ENCODE measurements around the gene SWAP70.

Gene SWAP70

DNA sequence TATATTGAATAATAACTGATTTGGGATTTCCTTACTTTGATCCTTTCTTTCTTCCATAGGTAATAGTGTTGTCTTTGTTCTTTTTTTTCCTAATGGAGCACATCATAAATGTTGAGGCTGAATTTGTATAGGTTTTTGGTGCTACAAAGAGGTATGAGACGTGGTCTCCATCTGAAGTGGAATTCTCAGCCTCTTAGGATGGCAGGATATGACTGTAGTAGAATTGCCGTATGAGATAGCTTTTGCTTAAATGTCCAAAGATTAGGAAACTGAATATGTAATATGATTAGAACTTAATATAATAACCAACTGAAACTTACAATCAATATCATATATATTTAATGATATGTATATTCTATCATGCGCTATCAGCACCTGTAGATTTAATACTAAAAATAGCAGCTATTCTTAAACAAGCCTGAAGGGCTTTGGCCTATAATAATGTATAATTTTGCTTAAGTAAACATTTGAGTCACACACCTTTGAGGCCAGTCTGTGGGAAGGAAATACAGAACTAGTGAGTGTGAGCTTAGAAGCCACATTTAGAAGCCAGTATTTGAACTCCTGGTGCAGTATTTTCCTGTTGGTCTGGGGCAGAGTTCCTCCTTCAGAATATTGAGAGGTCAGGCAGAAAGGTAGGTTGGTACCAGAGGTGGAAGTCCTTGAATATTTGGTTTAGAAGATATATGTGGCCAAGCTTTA is 62.6 kb downstream of the SWAP70 start:
- Histone ChIP-seq H3K27me3 (replicated peaks) (no peaks in the 10 kb centered on the region), H3K27ac (peak overlapping the region; percentile 58), H3K4me3 (ENCODE audit: low read depth, low read length) (no peak overlapping the region), H3K36me3 (replicated peaks) (peaks cover 14% of the 10 kb centered on the region)
- TF ChIP-seq, protein P1, sequence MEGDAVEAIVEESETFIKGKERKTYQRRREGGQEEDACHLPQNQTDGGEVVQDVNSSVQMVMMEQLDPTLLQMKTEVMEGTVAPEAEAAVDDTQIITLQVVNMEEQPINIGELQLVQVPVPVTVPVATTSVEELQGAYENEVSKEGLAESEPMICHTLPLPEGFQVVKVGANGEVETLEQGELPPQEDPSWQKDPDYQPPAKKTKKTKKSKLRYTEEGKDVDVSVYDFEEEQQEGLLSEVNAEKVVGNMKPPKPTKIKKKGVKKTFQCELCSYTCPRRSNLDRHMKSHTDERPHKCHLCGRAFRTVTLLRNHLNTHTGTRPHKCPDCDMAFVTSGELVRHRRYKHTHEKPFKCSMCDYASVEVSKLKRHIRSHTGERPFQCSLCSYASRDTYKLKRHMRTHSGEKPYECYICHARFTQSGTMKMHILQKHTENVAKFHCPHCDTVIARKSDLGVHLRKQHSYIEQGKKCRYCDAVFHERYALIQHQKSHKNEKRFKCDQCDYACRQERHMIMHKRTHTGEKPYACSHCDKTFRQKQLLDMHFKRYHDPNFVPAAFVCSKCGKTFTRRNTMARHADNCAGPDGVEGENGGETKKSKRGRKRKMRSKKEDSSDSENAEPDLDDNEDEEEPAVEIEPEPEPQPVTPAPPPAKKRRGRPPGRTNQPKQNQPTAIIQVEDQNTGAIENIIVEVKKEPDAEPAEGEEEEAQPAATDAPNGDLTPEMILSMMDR (IDR thresholded peaks at IDR 0.05; ENCODE audit: low read depth, low read length, missing control alignments), result no peak
- peak; percentile 68 for DNase-seq
- in situ Hi-C loops (cut with HindIII; ENCODE audit: low pct_ligation_motif_present, low sequenced_read_pairs), result no loop called here

DNA sequence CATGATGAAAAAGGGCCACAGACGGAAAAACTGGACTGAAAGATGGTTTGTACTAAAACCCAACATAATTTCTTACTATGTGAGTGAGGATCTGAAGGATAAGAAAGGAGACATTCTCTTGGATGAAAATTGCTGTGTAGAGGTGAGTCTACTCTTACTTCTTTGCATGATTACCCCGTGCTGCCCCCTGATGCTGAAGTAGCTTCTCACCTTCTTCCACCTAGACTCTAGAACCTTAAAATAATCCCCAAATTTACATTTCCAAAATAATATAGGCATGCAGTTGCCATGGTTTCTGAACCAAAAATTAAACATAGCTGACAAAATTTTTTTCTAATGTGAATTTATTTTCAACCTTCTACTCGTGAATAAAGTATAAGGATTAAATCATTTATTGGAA is 64.2 kb downstream of the SWAP70 start:
- Histone ChIP-seq H3K4me3 (ENCODE audit: low read depth, low read length) (no peak overlapping the region), H3K27ac (no peak overlapping the region), H3K36me3 (replicated peaks) (peaks cover 19% of the 10 kb centered on the region), H3K27me3 (replicated peaks) (no peaks in the 10 kb centered on the region)
- DNase-seq, result no peak
- in situ Hi-C loops (cut with HindIII; ENCODE audit: low pct_ligation_motif_present, low sequenced_read_pairs), result no loop called here
- TF ChIP-seq, protein P1 (IDR thresholded peaks at IDR 0.05; ENCODE audit: low read depth, low read length, missing control alignments), result no peak

DNA sequence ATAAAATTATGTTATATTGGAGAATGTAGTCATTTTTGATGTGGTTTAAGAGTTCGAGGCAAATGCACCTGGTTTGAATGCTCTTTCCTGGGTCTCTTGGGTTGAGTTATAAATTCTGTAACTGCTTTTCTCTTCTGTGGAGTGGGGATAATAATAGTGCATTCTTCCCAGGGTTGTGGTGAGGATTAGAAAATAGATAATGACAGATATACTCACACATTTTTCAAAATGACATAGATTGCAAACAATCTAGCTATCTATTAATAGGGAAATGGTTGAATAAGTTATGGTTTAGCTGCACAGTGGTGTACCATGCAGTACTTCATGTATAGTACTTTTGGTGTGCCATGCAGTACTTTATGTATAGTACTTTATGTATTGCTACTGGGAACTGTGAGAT is 67.4 kb downstream of the SWAP70 start:
- H3K27me3 ChIP-seq (replicated peaks), result no peaks in the 10 kb centered on the region
- H3K27ac ChIP-seq, result no peak overlapping the region
- TF ChIP-seq, protein P1 (IDR thresholded peaks at IDR 0.05; ENCODE audit: low read depth, low read length, missing control alignments), result no peak
- no peak overlapping the region for H3K4me3 ChIP-seq (ENCODE audit: low read depth, low read length)
- in situ Hi-C loops (cut with HindIII; ENCODE audit: low pct_ligation_motif_present, low sequenced_read_pairs), result no loop called here
- DNase-seq, result no peak
- H3K36me3 ChIP-seq (replicated peaks), result peaks cover 26% of the 10 kb centered on the region

DNA sequence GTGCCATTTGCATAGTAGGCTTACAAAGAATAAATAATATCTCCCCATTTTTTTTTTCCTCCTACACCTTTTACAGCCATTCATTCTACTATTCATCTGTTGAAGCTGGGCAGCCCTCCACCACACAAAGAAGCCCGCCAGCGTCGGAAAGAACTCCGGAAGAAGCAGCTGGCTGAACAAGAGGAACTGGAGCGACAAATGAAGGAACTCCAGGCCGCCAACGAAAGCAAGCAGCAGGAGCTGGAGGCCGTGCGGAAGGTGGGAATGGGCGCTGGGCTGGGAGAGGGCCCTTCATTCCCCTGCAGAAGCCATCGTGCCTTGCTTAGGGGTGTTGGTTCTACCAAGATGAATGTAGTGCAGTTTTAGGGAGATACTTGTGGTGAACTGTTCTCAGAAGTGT is 68.6 kb downstream of the SWAP70 start:
- Histone ChIP-seq H3K4me3 (ENCODE audit: low read depth, low read length) (no peak overlapping the region), H3K36me3 (replicated peaks) (peaks cover 26% of the 10 kb centered on the region), H3K27me3 (replicated peaks) (no peaks in the 10 kb centered on the region), H3K27ac (no peak overlapping the region)
- no peak for DNase-seq
- TF ChIP-seq, protein P1 (IDR thresholded peaks at IDR 0.05; ENCODE audit: low read depth, low read length, missing control alignments), result no peak
- in situ Hi-C loops (cut with HindIII; ENCODE audit: low pct_ligation_motif_present, low sequenced_read_pairs), result no loop called here

DNA sequence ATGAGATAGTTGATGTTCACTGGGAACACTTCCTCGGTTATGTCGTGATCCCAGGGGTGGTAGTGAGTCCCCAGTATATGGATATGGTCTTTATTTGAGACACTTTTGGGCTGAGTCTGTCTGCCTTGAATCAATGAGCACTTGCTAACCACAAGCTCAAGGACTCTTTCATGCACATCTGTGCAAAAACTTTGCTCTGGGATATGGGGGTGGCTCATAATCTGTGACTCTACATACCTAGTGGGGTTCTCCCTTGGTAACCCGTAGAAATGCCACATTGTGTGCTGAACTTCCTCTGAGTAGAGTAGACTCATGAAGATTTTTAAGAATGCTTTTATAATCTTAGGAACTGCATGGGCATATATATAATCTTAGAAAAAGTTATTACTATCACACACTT is 69.3 kb downstream of the SWAP70 start:
- H3K4me3 ChIP-seq (ENCODE audit: low read depth, low read length), result no peak overlapping the region
- H3K27me3 ChIP-seq (replicated peaks), result no peaks in the 10 kb centered on the region
- H3K27ac ChIP-seq, result no peak overlapping the region
- in situ Hi-C loops (cut with HindIII; ENCODE audit: low pct_ligation_motif_present, low sequenced_read_pairs), result no loop called here
- H3K36me3 ChIP-seq (replicated peaks), result peaks cover 26% of the 10 kb centered on the region
- TF ChIP-seq, protein P1 (IDR thresholded peaks at IDR 0.05; ENCODE audit: low read depth, low read length, missing control alignments), result no peak
- no peak for DNase-seq

DNA sequence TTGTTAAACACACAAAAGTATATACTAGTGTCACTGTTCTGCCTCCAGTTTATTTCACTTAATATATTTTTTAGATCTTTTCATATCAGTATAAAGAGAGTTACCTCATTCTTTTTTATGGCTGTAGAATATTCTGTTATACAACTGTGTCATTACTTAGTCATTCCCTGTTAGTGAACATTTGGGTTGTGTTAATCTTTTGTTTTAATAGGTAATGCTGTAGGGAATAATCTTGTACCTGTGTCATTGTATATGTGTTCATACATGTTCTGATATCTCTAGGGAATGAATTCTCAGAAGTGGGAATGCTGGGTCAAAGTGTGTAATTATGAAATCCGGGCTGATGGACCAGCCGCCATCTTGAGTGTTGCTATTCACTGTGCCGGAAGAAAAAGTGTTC is 71.4 kb downstream of the SWAP70 start:
- Histone ChIP-seq H3K27me3 (replicated peaks) (no peaks in the 10 kb centered on the region), H3K27ac (no peak overlapping the region), H3K36me3 (replicated peaks) (peaks cover 21% of the 10 kb centered on the region), H3K4me3 (ENCODE audit: low read depth, low read length) (no peak overlapping the region)
- in situ Hi-C loops (cut with HindIII; ENCODE audit: low pct_ligation_motif_present, low sequenced_read_pairs), result no loop called here
- DNase-seq, result no peak
- TF ChIP-seq, protein P1 (IDR thresholded peaks at IDR 0.05; ENCODE audit: low read depth, low read length, missing control alignments), result no peak
